EH (cell line): ENCODE results near the gene TEAD1.

Experiments used
- DNase-seq: peaks from one replicate; pipeline ENCODE4 v3.0.0-alpha.2; 2015; ENCODE audit warnings: low read depth

Gene TEAD1

GRCh38 chr11:12900496-12900895 lies 226.3 kb downstream of the TEAD1 start:
- peak; percentile 99 for DNase-seq

- peak; percentile 13 for DNase-seq
Observed at GRCh38 chr11:12901272-12901671, 227.1 kb downstream of the TEAD1 start.

- peak; percentile 88 for DNase-seq
Observed at GRCh38 chr11:12901874-12902481, 227.8 kb downstream of the TEAD1 start.

GRCh38 chr11:12902791-12903486 lies 228.7 kb downstream of the TEAD1 start:
- DNase-seq, result no peak

DNA sequence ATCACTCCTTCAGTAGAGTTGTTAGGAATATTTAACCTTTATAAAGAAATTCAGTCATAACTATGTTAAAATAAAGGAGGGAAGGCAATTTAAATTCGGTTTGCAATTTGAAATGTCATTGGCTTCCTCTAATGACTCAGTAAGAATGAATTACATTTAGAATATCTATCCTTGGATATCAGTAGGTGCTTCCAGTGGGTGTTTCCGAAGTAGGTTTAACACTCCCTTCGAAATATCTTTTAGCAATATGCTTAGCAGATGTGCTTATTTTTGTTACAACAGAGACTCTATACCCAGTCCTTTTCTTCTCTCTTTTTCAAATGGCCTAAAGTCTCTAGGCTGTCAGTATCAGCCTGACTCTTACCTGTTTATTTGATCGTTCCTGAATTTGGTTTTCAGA lies 231.2 kb downstream of the TEAD1 start:
- no peak for DNase-seq

DNA sequence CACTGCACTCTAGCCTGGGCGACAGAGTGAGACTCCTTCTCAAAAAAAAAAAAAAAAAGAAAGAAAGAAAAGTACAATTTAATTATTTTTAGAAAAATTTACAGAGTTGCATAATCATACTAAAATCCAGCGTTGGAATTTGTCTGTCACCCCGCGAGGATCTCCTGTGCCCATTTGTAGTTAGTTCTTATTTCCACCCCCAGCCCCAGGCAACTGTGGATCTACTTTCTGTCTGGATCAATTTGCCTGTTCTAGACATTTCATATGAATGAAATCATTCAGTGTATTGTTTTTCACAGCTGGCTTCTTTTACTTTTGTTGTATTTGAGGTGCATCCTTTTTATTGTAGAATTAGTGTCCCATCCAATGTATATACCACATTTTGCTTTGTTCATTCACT lies 232.3 kb downstream of the TEAD1 start:
- DNase-seq, result peak; percentile 50

DNA sequence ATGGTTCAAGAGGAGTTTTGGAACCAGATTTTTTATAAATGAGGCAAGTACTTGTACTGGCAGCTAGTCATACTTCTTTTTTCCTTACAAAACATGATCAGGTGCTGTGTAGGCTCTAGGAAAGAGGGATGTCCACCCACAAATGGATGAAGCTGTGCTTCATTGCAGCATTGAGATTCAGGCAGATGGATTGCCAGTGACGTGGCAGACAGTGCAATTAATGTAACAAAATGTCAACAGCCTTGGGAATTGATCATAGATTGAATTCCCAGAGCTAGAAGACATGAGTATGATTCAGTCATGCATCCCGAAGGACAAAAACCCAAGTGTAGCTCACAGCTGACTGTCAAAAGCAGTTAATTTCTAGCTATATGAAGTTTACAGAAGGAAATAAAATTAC lies 235.7 kb downstream of the TEAD1 start:
- no peak for DNase-seq

- DNase-seq, result peak; percentile 48
Observed at GRCh38 chr11:12914400-12914912, 240.2 kb downstream of the TEAD1 start.

GRCh38 chr11:12915093-12915492 lies 240.9 kb downstream of the TEAD1 start:
- no peak for DNase-seq

- DNase-seq, result no peak
Observed at GRCh38 chr11:12917822-12918221, 243.6 kb downstream of the TEAD1 start.

- no peak for DNase-seq
Observed at GRCh38 chr11:12918667-12919066, 244.4 kb downstream of the TEAD1 start.

GRCh38 chr11:12922418-12922817 lies 248.2 kb downstream of the TEAD1 start:
- DNase-seq, result no peak

- peak; percentile 36 for DNase-seq
Observed at GRCh38 chr11:12922980-12923507, 248.8 kb downstream of the TEAD1 start.

DNA sequence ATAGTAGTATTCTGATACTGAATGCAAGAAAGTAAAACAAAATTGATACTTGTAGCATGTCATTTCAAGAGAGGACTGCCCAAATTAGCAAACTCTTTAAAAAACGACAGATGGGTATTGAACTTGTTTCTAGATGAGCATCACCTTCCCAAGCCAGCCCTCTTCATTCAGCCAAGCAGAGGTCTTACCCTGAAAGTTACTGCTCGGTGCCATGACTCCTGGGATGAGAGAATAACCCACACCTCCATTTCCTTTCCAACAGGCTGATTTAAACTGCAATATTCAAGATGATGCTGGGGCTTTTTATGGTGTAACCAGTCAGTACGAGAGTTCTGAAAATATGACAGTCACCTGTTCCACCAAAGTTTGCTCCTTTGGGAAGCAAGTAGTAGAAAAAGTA lies 250.4 kb downstream of the TEAD1 start:
- no peak for DNase-seq

DNA sequence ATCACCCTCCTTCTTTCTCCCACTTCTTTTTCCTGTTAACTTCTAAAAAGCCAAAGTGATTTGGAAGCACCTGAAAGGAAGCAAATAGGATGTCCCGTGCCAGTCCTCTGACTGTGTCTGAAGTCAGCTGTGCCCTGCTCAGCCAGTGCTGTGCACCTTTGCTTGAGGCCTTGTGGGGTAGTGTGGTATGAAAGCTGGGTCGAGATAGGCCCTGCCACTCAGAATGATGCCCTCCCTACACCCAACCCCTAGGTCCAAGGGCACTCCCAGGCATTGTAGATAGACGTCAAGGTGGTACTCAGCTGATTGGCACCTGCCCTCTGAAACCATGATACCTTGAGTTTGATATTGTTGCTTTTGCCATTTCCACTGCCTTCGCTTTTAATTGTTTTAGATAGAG lies 251.3 kb downstream of the TEAD1 start:
- DNase-seq, result no peak

GRCh38 chr11:12927221-12927620 lies 253.0 kb downstream of the TEAD1 start:
- DNase-seq, result no peak

DNA sequence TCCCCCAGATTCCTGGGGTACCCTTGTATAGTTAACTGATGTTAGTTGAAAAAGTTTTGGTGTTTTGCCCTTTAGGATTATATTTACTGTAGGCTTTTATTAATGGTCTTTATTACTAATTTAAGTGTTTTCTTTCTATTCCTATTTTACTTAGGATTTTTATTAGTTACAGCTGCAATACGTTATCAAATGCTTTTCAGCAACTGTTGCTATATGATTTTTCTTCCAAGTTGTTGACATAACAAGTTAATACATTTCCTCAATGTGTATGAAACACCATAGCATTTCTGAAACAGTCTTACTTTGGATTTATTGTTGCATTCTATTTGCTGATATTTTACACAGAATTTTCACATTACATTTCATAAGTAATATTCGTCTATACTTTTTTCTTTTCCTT lies 253.7 kb downstream of the TEAD1 start:
- DNase-seq, result no peak

GRCh38 chr11:12930850-12931249 lies 256.6 kb downstream of the TEAD1 start:
- DNase-seq, result peak; percentile 52

GRCh38 chr11:12932485-12932884 lies 258.3 kb downstream of the TEAD1 start:
- no peak for DNase-seq

DNA sequence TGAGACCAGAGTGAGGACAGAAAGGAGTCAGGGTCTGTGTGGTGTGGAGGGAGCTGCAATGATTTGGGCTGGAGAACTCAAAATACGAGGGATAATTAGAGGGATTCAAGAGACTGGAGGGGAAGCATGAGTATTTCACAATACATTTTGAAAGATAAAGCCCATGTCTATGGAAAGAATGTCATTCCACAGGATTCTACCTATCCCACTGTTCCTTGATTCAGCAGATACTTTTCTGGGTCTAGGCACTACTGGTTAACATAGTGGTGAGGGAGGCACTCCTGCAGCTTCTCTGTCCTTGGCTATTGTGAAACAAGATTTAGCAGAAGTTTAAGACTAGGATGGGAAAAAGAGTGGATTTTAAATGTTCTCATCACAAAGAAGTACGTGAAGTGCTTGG lies 262.0 kb downstream of the TEAD1 start:
- no peak for DNase-seq

DNA sequence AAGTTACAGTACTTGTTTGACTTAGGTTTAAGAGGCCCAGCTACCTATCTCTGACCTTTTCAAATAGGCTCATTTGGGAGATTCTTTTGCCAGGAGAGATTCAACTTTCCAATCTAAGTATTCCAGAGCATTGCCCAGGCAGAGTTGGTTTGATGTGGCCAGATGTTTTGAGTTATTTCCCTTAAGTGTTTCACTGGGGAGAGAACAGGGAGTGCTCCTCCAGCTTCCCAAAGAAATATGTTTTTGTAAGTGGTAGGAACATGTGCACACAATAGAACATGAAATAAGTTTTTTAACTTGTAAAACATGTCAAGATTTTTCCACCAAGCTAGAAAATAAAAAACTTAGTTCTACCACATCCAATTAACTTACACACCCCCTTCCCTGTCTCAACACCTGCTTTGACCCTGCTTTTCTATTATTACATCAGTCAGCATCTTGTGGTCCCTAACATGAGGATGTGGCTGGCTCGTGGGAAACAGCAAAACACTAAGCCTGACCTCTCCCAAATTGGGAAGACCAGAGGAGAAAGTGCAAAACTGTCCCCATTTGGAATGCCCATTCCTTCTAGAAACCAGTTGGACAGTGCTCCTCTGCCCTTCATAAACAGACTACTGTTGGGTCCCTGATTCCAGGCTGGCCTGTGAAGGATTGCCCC lies 264.5 kb downstream of the TEAD1 start:
- no peak for DNase-seq

DNA sequence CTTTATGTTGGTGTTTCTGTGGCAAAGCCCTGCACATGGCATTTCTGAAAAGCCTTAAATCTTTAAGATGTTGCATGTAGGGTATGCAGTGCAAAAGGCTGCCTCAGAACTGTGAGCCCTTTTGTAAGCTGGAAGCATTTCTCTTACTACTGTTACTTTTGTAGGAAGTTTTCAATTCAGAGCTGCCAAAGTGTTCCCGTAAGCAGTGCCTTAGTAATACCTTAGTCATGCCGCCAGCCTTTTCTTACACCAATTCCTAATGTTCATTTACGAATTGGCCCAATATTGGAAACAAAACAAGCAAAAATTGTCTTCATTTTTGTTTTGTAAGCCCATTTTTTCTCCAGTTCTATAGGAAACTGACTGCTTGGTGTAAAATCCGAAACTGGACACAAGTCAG lies 267.4 kb downstream of the TEAD1 start:
- no peak for DNase-seq

GRCh38 chr11:12942157-12942556 lies 267.9 kb downstream of the TEAD1 start:
- DNase-seq, result no peak
